GM21825 (cell line): ENCODE data around the gene MZF1.
"Not testable (repeated sequence)": the region's sequence is repeated elsewhere in the genome, so short reads cannot be mapped to it uniquely, and the experiment has no call there.

Experiments
- ATAC-seq: cut with Tn5 transposase; IDR thresholded peaks from one replicate; pipeline ENCODE4 v1.9.1; 2021; ENCODE audit warnings: mild to moderate bottlenecking, moderate library complexity; ENCODE audit not compliant: unreplicated experiment

The MZF1 gene

DNA sequence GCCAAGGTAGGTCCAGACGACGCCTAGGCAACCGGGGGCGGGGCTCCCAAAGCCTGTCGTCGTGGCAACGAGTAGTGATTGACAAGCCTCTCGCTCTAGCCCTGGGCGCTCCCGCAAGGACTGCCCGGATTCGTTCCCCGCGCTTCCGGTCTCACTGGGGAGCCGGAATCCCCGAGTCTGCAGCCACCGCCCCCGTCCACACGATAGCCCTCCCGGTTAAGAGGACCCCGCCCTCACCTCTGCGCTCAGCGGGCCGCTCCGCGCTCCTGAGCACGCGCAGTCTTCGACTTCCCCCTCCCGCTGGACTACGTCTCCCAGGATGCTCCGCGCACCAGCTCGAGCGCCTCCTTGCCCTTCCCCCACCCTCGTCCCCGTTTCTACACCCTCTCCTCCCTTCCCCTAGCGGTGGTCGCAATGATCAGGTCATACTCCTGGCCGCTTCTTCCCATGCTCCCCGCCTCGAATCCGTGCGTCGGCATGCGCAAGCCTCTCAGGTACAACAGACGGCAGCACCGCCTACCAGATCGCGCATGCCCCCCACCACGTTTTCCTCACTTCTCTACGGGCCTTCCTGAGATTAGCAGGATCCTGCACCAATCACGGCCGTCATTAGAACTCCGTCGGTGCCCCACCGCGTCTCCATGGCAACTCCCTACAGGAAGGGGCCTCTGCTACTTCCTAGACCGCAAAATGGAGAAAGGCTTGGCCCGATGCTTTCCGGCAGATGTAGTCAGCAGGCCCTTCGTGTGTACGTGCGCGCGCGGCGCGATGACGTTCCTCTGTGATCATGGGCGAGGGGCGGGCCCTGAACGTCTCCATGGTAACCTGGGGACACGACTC lies at the start of gene MZF1:
MZF1 (minus strand) TSS at position 518 of the 840 bp plus-strand sequence. CDS start 1,946 bp downstream, outside the sequence.
- ATAC-seq, result peak; percentile 46

DNA sequence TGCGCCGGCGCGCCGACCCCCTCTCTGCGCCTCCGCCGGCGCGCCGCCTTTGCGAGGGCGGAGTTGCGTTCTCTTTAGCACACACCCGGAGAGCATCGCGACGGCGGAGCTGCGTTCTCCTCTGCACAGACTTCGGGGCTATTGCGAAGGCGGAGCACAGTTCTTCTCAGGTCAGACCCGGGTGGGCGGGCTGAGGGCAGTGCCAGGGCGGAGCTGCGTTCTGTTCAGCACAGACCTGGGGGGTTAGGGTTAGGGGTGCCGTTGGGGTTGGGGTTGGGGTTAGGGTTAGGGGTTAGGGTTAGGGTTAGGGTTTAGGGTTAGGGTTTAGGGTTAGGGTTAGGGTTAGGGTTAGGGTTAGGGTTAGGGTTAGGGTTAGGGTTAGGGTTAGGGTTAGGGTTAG lies 34.1 kb upstream of the MZF1 start:
- ATAC-seq, result not testable (repeated sequence)

GRCh38 chr19:58606251-58606896 lies 33.2 kb upstream of the MZF1 start:
- ATAC-seq, result not testable (repeated sequence)

- no peak for ATAC-seq
Observed at GRCh38 chr19:58586133-58586765, 13.1 kb upstream of the MZF1 start.

- no peak for ATAC-seq
Observed at GRCh38 chr19:58585442-58586132, 12.5 kb upstream of the MZF1 start.

DNA sequence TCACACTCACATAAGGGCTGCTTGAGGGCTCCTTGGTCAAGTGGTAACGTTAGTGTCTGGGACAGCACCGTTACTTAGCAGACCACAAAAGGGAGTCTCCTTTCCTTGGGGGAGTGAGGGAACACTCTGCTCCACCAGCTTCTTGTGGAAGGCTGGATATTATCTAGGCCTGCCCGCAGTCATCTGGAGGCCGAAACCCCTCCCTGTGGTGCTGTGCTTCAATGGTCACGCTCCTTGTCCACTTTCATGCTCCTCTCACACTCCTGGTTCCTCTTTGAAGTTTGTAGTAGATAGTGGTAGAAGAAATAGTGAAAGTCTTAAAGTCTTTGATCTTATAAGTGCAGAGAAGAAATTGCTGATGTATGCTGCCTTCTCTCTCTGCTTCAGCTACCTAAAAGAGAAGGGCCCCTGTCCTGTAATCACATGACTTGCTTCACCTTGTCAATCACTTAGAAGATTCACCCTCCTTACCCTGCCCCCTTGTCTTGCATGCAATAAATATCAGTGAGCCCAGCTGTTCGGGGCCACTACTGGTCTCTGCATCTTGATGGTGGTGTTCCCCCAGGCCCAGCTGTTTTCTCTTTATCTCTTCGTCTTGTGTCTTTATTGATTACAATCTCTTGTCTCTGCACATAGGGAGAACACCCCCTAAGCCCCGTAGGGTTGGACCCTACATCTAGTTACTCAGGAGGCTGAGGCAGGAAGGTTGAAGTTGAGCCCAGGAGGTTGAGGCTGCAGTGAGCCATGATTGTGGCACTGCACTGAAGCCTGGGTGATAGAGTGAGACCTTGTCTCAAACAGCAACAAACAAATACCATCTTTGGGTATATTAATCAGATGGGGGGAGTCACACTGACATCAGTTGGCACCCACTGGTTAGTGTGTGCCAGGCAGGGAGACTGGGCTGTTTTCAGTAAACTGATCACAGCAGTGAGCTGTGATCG lies 11.6 kb upstream of the MZF1 start:
- no peak for ATAC-seq

DNA sequence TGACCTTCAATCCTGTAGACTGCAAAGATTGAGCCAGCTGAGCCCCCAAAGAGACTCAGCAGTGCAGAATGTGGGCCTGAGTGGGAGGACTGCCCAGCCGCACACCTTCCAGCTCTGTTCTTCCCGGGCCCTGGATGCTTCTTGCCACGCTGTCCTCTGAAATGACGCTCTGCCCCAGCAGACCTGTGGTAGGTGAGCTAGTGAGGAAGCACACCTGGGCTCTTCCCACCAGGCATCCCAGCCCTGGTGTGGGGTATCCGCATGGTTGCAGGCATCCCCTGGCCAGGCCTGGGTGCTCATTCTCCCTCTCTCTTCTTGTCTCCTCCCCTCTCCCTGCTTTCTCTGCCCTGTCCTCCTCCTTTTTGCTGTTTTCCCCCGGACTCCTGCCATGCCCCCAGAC lies 9.8 kb upstream of the MZF1 start:
- ATAC-seq, result no peak

- ATAC-seq, result peak; percentile 60
Observed at GRCh38 chr19:58581227-58582141, 8.3 kb upstream of the MZF1 start.

- ATAC-seq, result no peak
Observed at GRCh38 chr19:58579473-58580142, 6.5 kb upstream of the MZF1 start.

- no peak for ATAC-seq
Observed at GRCh38 chr19:58578012-58578925, 5.1 kb upstream of the MZF1 start.

DNA sequence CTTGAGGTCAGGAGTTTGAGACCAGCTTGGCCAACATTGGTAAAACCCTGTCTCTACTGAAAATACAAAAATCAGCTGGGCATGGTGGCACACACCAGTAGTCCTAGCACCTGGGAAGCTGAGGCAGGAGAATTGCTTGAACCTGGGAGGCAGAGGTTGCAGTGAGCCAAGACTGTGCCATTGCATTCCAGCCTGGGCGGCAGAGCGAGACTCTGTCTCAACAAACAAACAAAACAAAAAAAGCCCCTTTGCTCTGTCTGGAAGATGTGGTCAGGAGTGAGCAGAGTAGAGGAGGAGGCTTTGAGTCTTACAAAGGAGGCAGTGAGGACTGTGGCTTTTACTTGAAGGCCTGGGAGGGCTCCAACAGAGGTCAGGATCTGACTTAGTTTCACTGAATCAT lies 4.4 kb upstream of the MZF1 start:
- ATAC-seq, result not testable (repeated sequence)

DNA sequence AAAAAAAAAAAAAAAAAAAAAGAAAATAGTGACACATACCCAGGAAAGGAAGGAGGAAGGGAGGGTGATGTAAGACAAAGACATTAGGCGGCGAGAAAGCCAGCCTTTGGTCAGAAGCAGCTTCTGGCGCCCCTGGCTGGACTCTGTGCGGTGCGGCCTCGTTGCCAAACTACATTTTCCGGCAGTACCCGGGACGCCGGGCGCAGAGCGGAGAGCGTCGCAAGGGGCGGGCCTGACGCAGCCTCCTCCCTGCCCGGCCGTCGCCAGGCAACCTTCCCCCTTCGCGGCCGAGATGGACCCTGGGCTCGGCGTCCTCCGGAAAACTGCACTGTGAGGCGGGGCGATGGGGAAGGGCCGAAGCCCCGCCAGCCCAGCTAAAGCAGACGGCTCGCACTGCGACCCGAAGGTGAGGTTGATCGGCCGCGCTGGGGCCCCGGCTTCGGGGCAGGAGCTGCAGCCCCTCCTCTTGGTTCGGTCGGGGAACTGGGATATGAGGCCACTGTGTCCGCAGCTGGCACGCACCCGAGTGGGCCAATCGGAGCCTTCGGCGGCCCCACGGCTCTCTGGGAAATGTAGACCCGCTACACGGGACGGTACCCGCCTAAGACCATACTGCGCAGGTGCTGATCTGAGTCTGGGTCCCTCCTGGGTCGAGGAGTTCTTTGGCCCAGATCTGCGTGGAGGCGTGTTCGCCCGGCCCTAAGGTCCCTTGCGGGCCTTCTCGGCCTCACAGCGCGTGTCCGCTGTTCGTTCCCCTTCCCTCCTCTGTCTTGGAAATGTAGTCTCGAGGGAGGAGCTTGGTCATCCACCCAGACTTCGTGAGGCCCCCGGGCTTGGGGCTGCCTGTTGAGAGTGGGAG lies 2.3 kb upstream of the MZF1 start:
- ATAC-seq, result peak; percentile 36

GRCh38 chr19:58573658-58574164 lies 576 bp upstream of the MZF1 start:
- ATAC-seq, result no peak

- no peak for ATAC-seq
Observed at GRCh38 chr19:58572026-58572817, 913 bp downstream of the MZF1 start.

- ATAC-seq, result no peak
Observed at GRCh38 chr19:58571575-58571947, 1.6 kb downstream of the MZF1 start.
